SK-N-SH (cell line): Measurements from ENCODE around the gene MAML3. TPM values are rescaled to one million over a fixed set of nuclear protein-coding genes. Genes with fewer than 3 reads are reported as not detected.

ENCODE experiments used
- CTCF ChIA-PET: fragments of 300-600, 350-600 bp; formaldehyde crosslinking; extraction: SDS; loops from one replicate; lab custom pipeline; 2021; lab: Yijun Ruan, JAX
- POLR2A ChIA-PET: fragments of 350-600 bp; sonication (Branson Sonifier 250); formaldehyde crosslinking; extraction: SDS; loops from one replicate; lab custom pipeline; 2020; ENCODE audit warnings: antibody characterized with exemption, inconsistent platforms; lab: Yijun Ruan, JAX
- DNase-seq: peaks from one replicate; pipeline ENCODE4 v3.0.0; 2012
- H2AFZ ChIP-seq: fragments of 200-600 bp; sonication (generic); 2 replicates; pipeline ENCODE4 v1.8.1; 2016; ENCODE audit warnings: antibody characterized with exemption, mild to moderate bottlenecking, low read depth
- H3F3A ChIP-seq: fragments of 200-600 bp; sonication (generic); replicated peaks from 2 replicates; pipeline ENCODE3; 2016; ENCODE audit warnings: antibody characterized with exemption, mild to moderate bottlenecking; ENCODE audit not compliant: insufficient read depth
- H3K27ac ChIP-seq, 2 experiments: fragments of 200-500 bp in 1 of 2; fragments of 200-600 bp in 1 of 2; sonication (Bioruptor generic) in 1 of 2; sonication (generic), shearing (Covaris generic) in 1 of 2; 2 replicates each; pipeline versions ENCODE4 v1.5.1 to v1.6.1; 2014 to 2016; ENCODE audit warnings: low read depth in 2 of 2, inconsistent platforms in 1 of 2, low read length in 1 of 2, mild to moderate bottlenecking in 1 of 2, mixed read lengths in 1 of 2
- H3K27me3 ChIP-seq: fragments of 200-600 bp; sonication (generic), shearing (Covaris generic); 2 replicates; pipeline ENCODE4 v1.6.1; 2016; ENCODE audit warnings: mixed run types; ENCODE audit not compliant: insufficient read depth
- H3K36me3 ChIP-seq, 2 experiments: fragments of 200-500 bp in 1 of 2; fragments of 200-600 bp in 1 of 2; sonication (Bioruptor generic) in 1 of 2; sonication (generic) in 1 of 2; replicated peaks in 1 of 2; 2 replicates each; pipeline versions ENCODE3 to v1.5.1; 2014 to 2016; ENCODE audit warnings: low read length in 1 of 2, mild to moderate bottlenecking in 1 of 2; ENCODE audit not compliant: insufficient read depth in 2 of 2, control insufficient read depth in 1 of 2
- H3K4me1 ChIP-seq, 2 experiments: fragments of 200-500 bp in 1 of 2; fragments of 200-600 bp in 1 of 2; sonication (Bioruptor generic) in 1 of 2; sonication (generic), shearing (Covaris generic) in 1 of 2; 2 replicates each; pipeline versions ENCODE4 v1.5.1 to v1.6.1; 2014 to 2016; ENCODE audit warnings: low read depth in 1 of 2, low read length in 1 of 2, mixed run types in 1 of 2; ENCODE audit not compliant: insufficient read depth in 2 of 2, control insufficient read depth in 1 of 2
- H3K4me2 ChIP-seq: fragments of 200-600 bp; sonication (generic), shearing (Covaris generic); 2 replicates; pipeline ENCODE4 v1.6.1; 2017; ENCODE audit warnings: mixed run types
- H3K4me3 ChIP-seq, 2 experiments: fragments of 200-500 bp in 1 of 2; fragments of 200-600 bp in 1 of 2; sonication (Bioruptor generic) in 1 of 2; sonication (generic), shearing (Covaris generic) in 1 of 2; 2 replicates each; pipeline versions ENCODE4 v1.5.1 to v1.8.1; 2014 to 2016; ENCODE audit warnings: low read depth in 2 of 2, inconsistent platforms in 1 of 2, low read length in 1 of 2, mild to moderate bottlenecking in 1 of 2, mixed read lengths in 1 of 2, moderate library complexity in 1 of 2
- H3K79me2 ChIP-seq: fragments of 200-600 bp; sonication (generic); 2 replicates; pipeline ENCODE4 v1.8.1; 2017; ENCODE audit warnings: mild to moderate bottlenecking; ENCODE audit not compliant: insufficient read depth
- H3K9ac ChIP-seq: fragments of 200-600 bp; sonication (generic); 2 replicates; pipeline ENCODE4 v1.6.1; 2017; ENCODE audit warnings: mixed run types
- H3K9me2 ChIP-seq: fragments of 200-600 bp; sonication (generic); 2 replicates; pipeline ENCODE4 v1.6.1; 2017; ENCODE audit warnings: mixed run types
- H3K9me3 ChIP-seq: fragments of 200-600 bp; sonication (generic); 2 replicates; pipeline ENCODE4 v1.6.1; 2017; ENCODE audit warnings: mixed run types, mild to moderate bottlenecking, moderate library complexity
- H4K20me1 ChIP-seq: fragments of 200-600 bp; sonication (generic); 2 replicates; pipeline ENCODE4 v1.6.1; 2017; ENCODE audit warnings: mild to moderate bottlenecking, mixed run types; ENCODE audit not compliant: insufficient read depth
- CHD2 ChIP-seq: fragments of 150-350 bp; IDR thresholded peaks from 2 replicates; pipeline ENCODE4 v1.6.1; 2018; ENCODE audit warnings: low read length; ENCODE audit not compliant: partially characterized antibody
- EP300 ChIP-seq, 2 experiments: IDR thresholded peaks; 2 replicates each; pipeline versions ENCODE4 v1.4.0 to v1.6.1; 2012; ENCODE audit warnings: borderline replicate concordance in 1 of 2, low read depth in 1 of 2, low read length in 1 of 2
- FOSL2 ChIP-seq: IDR thresholded peaks from 2 replicates; pipeline ENCODE4 v1.4.0; 2012; ENCODE audit warnings: low read depth, mild to moderate bottlenecking, moderate library complexity, borderline replicate concordance
- FOXJ3 ChIP-seq: sonication (generic); formaldehyde crosslinking; IDR thresholded peaks from 2 replicates; pipeline ENCODE4 v1.5.1; 2020; ENCODE audit warnings: mild to moderate bottlenecking, missing genetic modification reagents
- FOXM1 ChIP-seq: IDR thresholded peaks from 2 replicates; pipeline ENCODE4 v1.4.0; 2012; ENCODE audit warnings: low read depth, mild to moderate bottlenecking
- GABPA ChIP-seq: IDR thresholded peaks from 2 replicates; pipeline ENCODE4 v1.4.0; 2012; ENCODE audit warnings: low read depth, mild to moderate bottlenecking
- GATA2 ChIP-seq: sonication (generic); formaldehyde crosslinking; IDR thresholded peaks from 2 replicates; pipeline ENCODE4 v1.5.0; 2020; ENCODE audit warnings: mild to moderate bottlenecking, missing genetic modification reagents
- IRF3 ChIP-seq: fragments of 150-350 bp; IDR thresholded peaks from 2 replicates; pipeline ENCODE4 v1.6.1; 2016; ENCODE audit warnings: mild to moderate bottlenecking, low read depth, low read length
- MEF2A ChIP-seq: IDR thresholded peaks from 2 replicates; pipeline ENCODE4 v1.4.0; 2012; ENCODE audit warnings: low read depth, borderline replicate concordance
- RCOR1 ChIP-seq: fragments of 150-350 bp; IDR thresholded peaks from 2 replicates; pipeline ENCODE4 v1.6.1; 2017; ENCODE audit warnings: antibody characterized with exemption, low read length
- SIN3A ChIP-seq: IDR thresholded peaks from 2 replicates; pipeline ENCODE4 v1.6.1; 2012; ENCODE audit warnings: low read depth, mild to moderate bottlenecking, low read length, moderate library complexity, borderline replicate concordance
- USF1 ChIP-seq: IDR thresholded peaks from 2 replicates; pipeline ENCODE4 v1.4.0; 2012; ENCODE audit warnings: low read depth, borderline replicate concordance
- YY1 ChIP-seq: IDR thresholded peaks from 2 replicates; pipeline ENCODE4 v1.4.0; 2012; ENCODE audit warnings: low read depth, mild to moderate bottlenecking
- WGBS: methylation state at CpG from one replicate; pipeline ENCODE4 v1.1.6; 2017; ENCODE audit warnings: low lambda C conversion rate; 5-methylcytosine and 5-hydroxymethylcytosine counted together
- polyA plus RNA-seq, 3 experiments: library from polyadenylated mRNA; depleted of rRNA; stranded (reverse); fragments of >200 nt; gene quantifications; 2 replicates each; pipeline ENCODE4 v1.2.3, GENCODE V29; 2012

Gene MAML3
- polyA plus RNA-seq, 1 of the 3 experiments (the other 2 are of a cell fraction), result 5.3 TPM

GRCh38 chr4:139777757-139778156 lies 376.2 kb downstream of the MAML3 start:
- CTCF ChIA-PET, result no interaction called here
- no peak for DNase-seq
- TF ChIP-seq EP300 (IDR thresholded peaks at IDR 0.05; ENCODE audit: borderline replicate concordance in 1 of 2, low read depth in 1 of 2, low read length in 1 of 2), result no peak
- TF ChIP-seq MEF2A, result no peak
- no peak for TF ChIP-seq USF1
- no peak for TF ChIP-seq YY1
- TF ChIP-seq RCOR1, result no peak
- no peak for TF ChIP-seq CHD2
- no peaks in the 10 kb centered on the region for H3F3A ChIP-seq
- peaks cover 0 to 67% of the 10 kb centered on the region in 2 experiments; a peak in 2 of 4 replicates for H3K4me1 ChIP-seq
- no peaks in the 10 kb centered on the region for H3K9me2 ChIP-seq
- POLR2A ChIA-PET, result no interaction called here
- WGBS, result 92% methylated on average over 3 of the region's 3 CpGs
- no peaks in the 10 kb centered on the region for H3K27me3 ChIP-seq
- no peak overlapping the region for H3K9ac ChIP-seq
- no peak overlapping the region for H3K4me2 ChIP-seq
- no peak overlapping the region for H2AFZ ChIP-seq
- H3K27ac ChIP-seq, result peak overlapping the region in 1 of 2 experiments; percentile 97; a peak in 2 of 4 replicates
- H3K79me2 ChIP-seq, result no peaks in the 10 kb centered on the region
- no peaks in the 10 kb centered on the region for H4K20me1 ChIP-seq
- no peaks in the 10 kb centered on the region for H3K9me3 ChIP-seq
- no peak overlapping the region for H3K4me3 ChIP-seq
- no peaks in the 10 kb centered on the region for H3K36me3 ChIP-seq

- no peaks in the 10 kb centered on the region for H3K79me2 ChIP-seq
- H3K27me3 ChIP-seq, result no peaks in the 10 kb centered on the region
- TF ChIP-seq GATA2 (peak; percentile 77), USF1 (no peak), FOXJ3 (0 out of 2 replicates have a peak, but pooled peaks have one; percentile 28), IRF3 (no peak), FOXM1 (no peak), SIN3A (no peak), FOSL2 (no peak), GABPA (no peak)
- peak overlapping the region in 1 of 2 experiments; percentile 97; a peak in 2 of 4 replicates for H3K27ac ChIP-seq
- no peaks in the 10 kb centered on the region for H3K9me3 ChIP-seq
- ChIA-PET POLR2A (no interaction called here), CTCF (interaction anchor here (0.6 to 1.6 kb wide), 4 partner anchors 41 to 476 kb away, joined by 3 to 5 read pairs (median 4); no protein-coding TSS in a partner anchor)
- no peaks in the 10 kb centered on the region for H3K36me3 ChIP-seq
- H2AFZ ChIP-seq, result no peak overlapping the region
- WGBS, result 62% methylated on average over 4 of the region's 4 CpGs
- no peak overlapping the region for H3K4me3 ChIP-seq
- no peak overlapping the region; the same call in 1 of the 2 replicates for H3K4me2 ChIP-seq
- peaks cover 0 to 61% of the 10 kb centered on the region in 2 experiments; a peak in 2 of 4 replicates for H3K4me1 ChIP-seq
- H3F3A ChIP-seq, result no peaks in the 10 kb centered on the region
- H3K9ac ChIP-seq, result no peak overlapping the region
- no peaks in the 10 kb centered on the region for H4K20me1 ChIP-seq
- no peak for DNase-seq
- no peaks in the 10 kb centered on the region for H3K9me2 ChIP-seq
Observed at GRCh38 chr4:139776235-139776634, 377.7 kb downstream of the MAML3 start.
